Stimulated activated naive CD8-positive, alpha-beta T cell treated with anti-CD3 and anti-CD28 coated beads, Interleukin-15, Interleukin-2, amounts not matched to agents 100 ng/mL and 50 ng/mL, for 24 hours (primary cell): ENCODE results near the gene KIAA0825.
"Not testable (repeated sequence)": the region's sequence is repeated elsewhere in the genome, so short reads cannot be mapped to it uniquely, and the experiment has no call there.

Experiments used
- H3K27ac Mint-ChIP-seq: one replicate; pipeline ENCODE4 v1.8.0; 2021; ENCODE audit warnings: mild to moderate bottlenecking, mixed read lengths
- H3K27me3 Mint-ChIP-seq: one replicate; pipeline ENCODE4 v1.8.0; 2021; ENCODE audit warnings: mixed read lengths
- H3K36me3 Mint-ChIP-seq: one replicate; pipeline ENCODE4 v1.8.0; 2021; ENCODE audit warnings: low read depth, mixed read lengths
- H3K4me1 Mint-ChIP-seq: one replicate; pipeline ENCODE4 v1.8.0; 2021; ENCODE audit warnings: low read depth, mixed read lengths
- H3K4me3 Mint-ChIP-seq: one replicate; pipeline ENCODE4 v1.8.0; 2021; ENCODE audit warnings: mild to moderate bottlenecking, mixed read lengths
- H3K9me3 Mint-ChIP-seq: one replicate; pipeline ENCODE4 v1.8.0; 2021; ENCODE audit warnings: mixed read lengths

The KIAA0825 gene

GRCh38 chr5:94184870-94185269 is 433.5 kb downstream of the KIAA0825 start:
- peaks cover 13% of the 10 kb centered on the region for H3K27me3 Mint-ChIP-seq
- H3K27ac Mint-ChIP-seq, result no peak overlapping the region
- H3K9me3 Mint-ChIP-seq, result peaks cover 4% of the 10 kb centered on the region
- H3K4me3 Mint-ChIP-seq, result no peak overlapping the region
- no peaks in the 10 kb centered on the region for H3K36me3 Mint-ChIP-seq
- H3K4me1 Mint-ChIP-seq, result no peaks in the 10 kb centered on the region

GRCh38 chr5:94181895-94182294 is 436.5 kb downstream of the KIAA0825 start:
- peaks cover 10% of the 10 kb centered on the region for H3K27me3 Mint-ChIP-seq
- H3K4me1 Mint-ChIP-seq, result no peaks in the 10 kb centered on the region
- no peak overlapping the region for H3K4me3 Mint-ChIP-seq
- no peak overlapping the region for H3K27ac Mint-ChIP-seq
- no peaks in the 10 kb centered on the region for H3K36me3 Mint-ChIP-seq
- H3K9me3 Mint-ChIP-seq, result peaks cover 2% of the 10 kb centered on the region

- Mint-ChIP-seq H3K27me3 (peaks cover 6% of the 10 kb centered on the region), H3K27ac (no peak overlapping the region), H3K36me3 (no peaks in the 10 kb centered on the region)
Measured at GRCh38 chr5:94180761-94181160, 437.6 kb downstream of the KIAA0825 start.

GRCh38 chr5:94175912-94176311 is 442.5 kb downstream of the KIAA0825 start:
- Mint-ChIP-seq H3K27ac (no peak overlapping the region), H3K27me3 (no peaks in the 10 kb centered on the region), H3K4me3 (no peak overlapping the region), H3K4me1 (no peaks in the 10 kb centered on the region), H3K9me3 (no peaks in the 10 kb centered on the region), H3K36me3 (no peaks in the 10 kb centered on the region)

More at GRCh38 chr5:94180761-94181160, 437.6 kb downstream of the KIAA0825 start:
- Mint-ChIP-seq H3K9me3 (no peaks in the 10 kb centered on the region), H3K4me3 (no peak overlapping the region), H3K4me1 (no peaks in the 10 kb centered on the region)

- Mint-ChIP-seq H3K4me3 (no peak overlapping the region), H3K27me3 (no peaks in the 10 kb centered on the region), H3K4me1 (no peaks in the 10 kb centered on the region), H3K36me3 (no peaks in the 10 kb centered on the region), H3K27ac (no peak overlapping the region), H3K9me3 (no peaks in the 10 kb centered on the region)
Measured at GRCh38 chr5:94174748-94175411, 443.5 kb downstream of the KIAA0825 start.

- Mint-ChIP-seq H3K36me3 (no peaks in the 10 kb centered on the region), H3K9me3 (no peaks in the 10 kb centered on the region), H3K27ac (no peak overlapping the region)
Measured at GRCh38 chr5:94173100-94173499, 445.3 kb downstream of the KIAA0825 start.

GRCh38 chr5:94171070-94171469 is 447.3 kb downstream of the KIAA0825 start:
- not testable (repeated sequence) for H3K36me3 Mint-ChIP-seq, H3K4me3 Mint-ChIP-seq, H3K4me1 Mint-ChIP-seq, H3K27ac Mint-ChIP-seq, H3K27me3 Mint-ChIP-seq, H3K9me3 Mint-ChIP-seq

More at GRCh38 chr5:94173100-94173499, 445.3 kb downstream of the KIAA0825 start:
- Mint-ChIP-seq H3K4me3 (no peak overlapping the region), H3K4me1 (no peaks in the 10 kb centered on the region), H3K27me3 (no peaks in the 10 kb centered on the region)

GRCh38 chr5:94170158-94170557 is 448.2 kb downstream of the KIAA0825 start:
- not testable (repeated sequence) for H3K9me3 Mint-ChIP-seq, H3K36me3 Mint-ChIP-seq, H3K4me1 Mint-ChIP-seq, H3K27ac Mint-ChIP-seq, H3K4me3 Mint-ChIP-seq, H3K27me3 Mint-ChIP-seq

- no peak overlapping the region for H3K27ac Mint-ChIP-seq
- no peaks in the 10 kb centered on the region for H3K4me1 Mint-ChIP-seq
- no peaks in the 10 kb centered on the region for H3K36me3 Mint-ChIP-seq
- no peaks in the 10 kb centered on the region for H3K9me3 Mint-ChIP-seq
- H3K27me3 Mint-ChIP-seq, result peaks cover 3% of the 10 kb centered on the region
- H3K4me3 Mint-ChIP-seq, result no peak overlapping the region
Measured at GRCh38 chr5:94168151-94168550, 450.3 kb downstream of the KIAA0825 start.

- Mint-ChIP-seq H3K27ac (no peak overlapping the region), H3K4me3 (no peak overlapping the region), H3K27me3 (peaks cover 3% of the 10 kb centered on the region), H3K4me1 (no peaks in the 10 kb centered on the region), H3K36me3 (no peaks in the 10 kb centered on the region), H3K9me3 (no peaks in the 10 kb centered on the region)
Measured at GRCh38 chr5:94161801-94162200, 456.6 kb downstream of the KIAA0825 start.

GRCh38 chr5:94159144-94159543 is 459.3 kb downstream of the KIAA0825 start:
- Mint-ChIP-seq H3K4me1 (no peaks in the 10 kb centered on the region), H3K36me3 (no peaks in the 10 kb centered on the region)

GRCh38 chr5:94157704-94158539 is 460.5 kb downstream of the KIAA0825 start:
- no peaks in the 10 kb centered on the region for H3K36me3 Mint-ChIP-seq
- H3K27ac Mint-ChIP-seq, result no peak overlapping the region
- H3K9me3 Mint-ChIP-seq, result no peaks in the 10 kb centered on the region
- no peaks in the 10 kb centered on the region for H3K4me1 Mint-ChIP-seq
- H3K4me3 Mint-ChIP-seq, result no peak overlapping the region
- no peaks in the 10 kb centered on the region for H3K27me3 Mint-ChIP-seq

More at GRCh38 chr5:94159144-94159543, 459.3 kb downstream of the KIAA0825 start:
- no peak overlapping the region for H3K27ac Mint-ChIP-seq
- no peak overlapping the region for H3K4me3 Mint-ChIP-seq
- no peaks in the 10 kb centered on the region for H3K27me3 Mint-ChIP-seq
- H3K9me3 Mint-ChIP-seq, result no peaks in the 10 kb centered on the region

GRCh38 chr5:94154672-94155071 is 463.7 kb downstream of the KIAA0825 start:
- Mint-ChIP-seq H3K4me3 (no peak overlapping the region), H3K27ac (no peak overlapping the region), H3K9me3 (peaks cover 3% of the 10 kb centered on the region), H3K36me3 (no peaks in the 10 kb centered on the region), H3K4me1 (no peaks in the 10 kb centered on the region), H3K27me3 (no peaks in the 10 kb centered on the region)

GRCh38 chr5:94153736-94154450 is 464.5 kb downstream of the KIAA0825 start:
- H3K27ac Mint-ChIP-seq, result no peak overlapping the region
- H3K9me3 Mint-ChIP-seq, result peaks cover 3% of the 10 kb centered on the region
- H3K36me3 Mint-ChIP-seq, result no peaks in the 10 kb centered on the region
- H3K4me3 Mint-ChIP-seq, result no peak overlapping the region
- no peaks in the 10 kb centered on the region for H3K27me3 Mint-ChIP-seq
- no peaks in the 10 kb centered on the region for H3K4me1 Mint-ChIP-seq

- Mint-ChIP-seq H3K27me3 (peaks cover 22% of the 10 kb centered on the region), H3K9me3 (peaks cover 21% of the 10 kb centered on the region)
- not testable (repeated sequence) for H3K4me3 Mint-ChIP-seq, H3K36me3 Mint-ChIP-seq, H3K4me1 Mint-ChIP-seq, H3K27ac Mint-ChIP-seq
Measured at GRCh38 chr5:94143621-94144020, 474.8 kb downstream of the KIAA0825 start.
